ENCODE data around the gene TAPBP.

TAPBP gene

DNA sequence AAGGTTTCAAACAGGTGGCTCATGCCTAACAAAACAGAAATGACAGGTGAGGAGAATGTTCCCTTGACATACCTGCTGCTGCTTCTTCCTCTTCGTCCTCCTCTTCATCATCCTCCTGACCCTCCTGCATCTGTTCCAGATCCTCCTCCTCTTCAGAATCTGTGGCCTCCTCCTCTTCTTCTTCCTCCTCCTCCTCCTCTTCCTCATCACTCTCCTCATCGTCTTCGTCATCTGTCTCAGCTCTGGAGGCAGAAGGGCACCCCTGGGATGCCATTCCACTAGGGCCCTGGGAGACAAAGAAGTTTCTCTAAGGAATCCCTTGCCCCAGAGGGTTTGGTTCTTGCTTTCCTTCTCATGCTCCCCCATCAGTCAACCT is 6.0 kb upstream of the TAPBP start:
- no peak overlapping the region for H3K9ac ChIP-seq
- peak overlapping the region; percentile 11 for H3K4me3 ChIP-seq (ENCODE audit: low read depth, low read length)
- H3K27me3 ChIP-seq (ENCODE audit: control insufficient read depth, insufficient read depth, low read length): no peaks in the 10 kb centered on the region
- H3K4me1 ChIP-seq: peaks cover 47% of the 10 kb centered on the region
- H2AFZ ChIP-seq: no peak overlapping the region
- H3K9me3 ChIP-seq (ENCODE audit: control insufficient read depth, low read length): no peaks in the 10 kb centered on the region
- H3K79me2 ChIP-seq: peaks cover 7% of the 10 kb centered on the region
- peak overlapping the region; percentile 86 for H3K27ac ChIP-seq
- no peaks in the 10 kb centered on the region for H3K36me3 ChIP-seq (ENCODE audit: control insufficient read depth, insufficient read depth, low read length)
- peak overlapping the region; percentile 54 for H3K4me2 ChIP-seq (ENCODE audit: low read length)
- TF ChIP-seq CTCF (IDR thresholded peaks at IDR 0.05): no peak

DNA sequence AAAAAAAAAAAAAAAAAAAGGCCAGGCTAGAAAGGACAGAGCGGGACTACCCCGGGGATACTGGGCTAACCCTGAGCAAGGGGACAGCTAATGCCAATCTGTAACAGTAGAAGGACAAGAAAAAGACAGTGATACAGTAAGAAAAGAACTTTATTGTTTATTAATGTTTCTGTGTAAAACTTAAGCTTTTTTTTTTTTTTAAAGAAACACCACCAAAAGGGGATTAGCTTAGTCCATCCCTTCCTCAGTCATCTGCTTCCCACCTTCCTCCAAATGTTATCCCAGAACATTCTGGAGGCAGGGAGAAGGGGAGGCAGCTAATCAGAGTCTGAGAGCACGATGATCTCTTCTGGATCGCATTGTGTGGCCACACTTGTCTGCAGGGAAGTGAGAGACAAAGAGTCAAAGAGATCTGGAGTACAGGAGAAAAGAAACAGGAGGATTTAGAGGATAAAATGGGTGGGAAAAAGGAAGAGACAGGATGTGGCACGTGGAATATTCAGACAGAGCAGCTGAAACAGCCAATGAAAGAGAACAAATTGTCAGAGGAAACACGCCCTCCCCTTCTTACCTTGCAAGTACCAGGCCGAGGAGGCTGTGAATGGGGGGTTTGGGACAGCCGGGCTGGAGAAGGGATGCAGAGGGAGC is 4.7 kb upstream of the TAPBP start:
- Histone ChIP-seq H3K36me3 (ENCODE audit: control insufficient read depth, insufficient read depth, low read length) (no peaks in the 10 kb centered on the region), H3K4me1 (peaks cover 51% of the 10 kb centered on the region), H3K9ac (no peak overlapping the region), H2AFZ (no peak overlapping the region), H3K27ac (peak overlapping the region; percentile 86), H3K79me2 (peaks cover 7% of the 10 kb centered on the region), H3K27me3 (ENCODE audit: control insufficient read depth, insufficient read depth, low read length) (no peaks in the 10 kb centered on the region), H3K4me3 (ENCODE audit: low read depth, low read length) (peak overlapping the region; percentile 84), H3K4me2 (ENCODE audit: low read length) (peak overlapping the region; percentile 78), H3K9me3 (ENCODE audit: control insufficient read depth, low read length) (no peaks in the 10 kb centered on the region)
- TF ChIP-seq CTCF (IDR thresholded peaks at IDR 0.05): no peak

DNA sequence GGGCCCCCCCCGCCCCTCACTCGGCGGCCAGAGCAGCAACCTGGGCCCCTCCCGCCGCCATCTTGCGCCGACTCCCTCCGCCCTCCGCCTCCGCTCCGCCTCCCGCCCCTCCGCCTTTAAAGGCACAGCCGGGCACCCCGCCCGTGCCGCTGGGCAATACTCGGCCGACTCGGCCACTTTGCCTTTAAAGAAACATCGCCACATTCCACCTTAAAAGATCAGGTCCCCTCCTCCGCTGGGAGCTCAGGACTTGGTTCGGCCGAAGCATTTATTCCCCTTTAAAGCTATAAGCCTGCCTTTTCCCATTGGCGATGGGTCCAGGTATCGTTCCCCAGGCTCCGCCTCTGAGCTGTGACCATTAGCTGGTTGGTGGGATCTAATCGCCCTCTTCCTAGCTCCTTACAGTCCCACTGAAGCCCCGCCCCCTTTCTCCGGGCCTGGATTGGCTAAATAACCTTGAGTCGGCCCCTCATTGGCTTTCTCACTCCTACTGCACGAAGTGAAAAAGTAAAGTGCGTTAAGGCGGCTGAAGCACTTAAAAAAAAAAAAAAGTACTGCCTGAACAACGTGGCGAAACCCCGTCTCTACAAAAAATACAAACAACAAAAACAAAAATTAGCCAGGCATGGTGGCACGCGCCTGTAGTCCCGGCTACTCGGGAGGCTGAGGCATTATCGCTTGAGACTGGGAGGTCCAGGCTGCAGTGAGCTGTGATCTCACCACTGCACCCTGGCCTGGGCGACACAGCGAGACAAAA is 4.0 kb upstream of the TAPBP start, which contains the start of gene ZBTB22:
ZBTB22 (minus strand) TSS at position 76 of the 757 bp plus-strand sequence. CDS start 828 bp downstream, outside the sequence.
- Histone ChIP-seq H3K4me1 (peaks cover 51% of the 10 kb centered on the region), H3K4me3 (ENCODE audit: low read depth, low read length) (peak within 1 kb of the TSS; percentile 84), H3K36me3 (ENCODE audit: control insufficient read depth, insufficient read depth, low read length) (no peaks in the 10 kb centered on the region), H3K27ac (peak within 1 kb of the TSS; percentile 86), H3K4me2 (ENCODE audit: low read length) (peak within 1 kb of the TSS; percentile 78), H3K9me3 (ENCODE audit: control insufficient read depth, low read length) (no peaks in the 10 kb centered on the region), H3K9ac (no peak within 1 kb of the TSS), H2AFZ (peak within 1 kb of the TSS; percentile 61), H3K27me3 (ENCODE audit: control insufficient read depth, insufficient read depth, low read length) (no peaks in the 10 kb centered on the region), H3K79me2 (peaks cover 7% of the 10 kb centered on the region)
- no peak for TF ChIP-seq CTCF (IDR thresholded peaks at IDR 0.05)

DNA sequence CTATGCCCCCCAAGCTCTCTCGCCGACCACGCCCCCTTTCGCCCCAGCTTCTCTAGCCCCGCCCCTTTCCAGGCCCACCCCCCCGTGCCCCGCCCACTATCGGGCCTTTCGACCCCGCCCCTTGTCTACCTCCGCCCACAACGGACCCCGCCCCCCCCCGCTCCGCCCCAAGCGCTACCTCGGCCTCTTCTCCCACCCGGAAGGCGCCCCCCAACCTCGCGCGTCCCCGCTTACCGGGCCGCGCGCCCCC is 3.5 kb upstream of the TAPBP start:
- no peaks in the 10 kb centered on the region for H3K27me3 ChIP-seq (ENCODE audit: control insufficient read depth, insufficient read depth, low read length)
- peak overlapping the region; percentile 84 for H3K4me3 ChIP-seq (ENCODE audit: low read depth, low read length)
- no peaks in the 10 kb centered on the region for H3K36me3 ChIP-seq (ENCODE audit: control insufficient read depth, insufficient read depth, low read length)
- no peaks in the 10 kb centered on the region for H3K9me3 ChIP-seq (ENCODE audit: control insufficient read depth, low read length)
- peak overlapping the region; percentile 86 for H3K27ac ChIP-seq
- peak overlapping the region; percentile 54 for H3K4me2 ChIP-seq (ENCODE audit: low read length)
- H3K4me1 ChIP-seq: peaks cover 51% of the 10 kb centered on the region
- no peak overlapping the region for H2AFZ ChIP-seq
- no peak for TF ChIP-seq CTCF (IDR thresholded peaks at IDR 0.05)
- H3K9ac ChIP-seq: no peak overlapping the region
- H3K79me2 ChIP-seq: peaks cover 7% of the 10 kb centered on the region

All from parathyroid adenoma (tissue), 2 donors.